Activated T-helper 2 cell treated with anti-CD3 and anti-CD28 coated beads, Interferon-gamma antibody, Interleukin-2, Interleukin-4, amounts not matched to agents 10 μg/mL and 5 μg/mL and 100 μg/mL, durations not matched to agents 14 hours and 24 hours and 36 hours (primary cell): ENCODE measurements around the gene POR. TPM values are rescaled to one million over a fixed set of nuclear protein-coding genes. Genes with fewer than 3 reads are reported as not detected.
"Not testable (repeated sequence)": the region's sequence is repeated elsewhere in the genome, so short reads cannot be mapped to it uniquely, and the experiment has no call there.

Source experiments
- DNase-seq: peaks from one replicate; pipeline ENCODE4 v3.0.0; 2021; ENCODE audit warnings: low spot score
- H3K27ac Mint-ChIP-seq: one replicate; pipeline ENCODE4 v1.8.0; 2021; ENCODE audit warnings: mixed read lengths
- H3K27me3 Mint-ChIP-seq: one replicate; pipeline ENCODE4 v1.8.0; 2021; ENCODE audit warnings: low read depth, mixed read lengths
- H3K36me3 Mint-ChIP-seq: one replicate; pipeline ENCODE4 v1.8.0; 2021; ENCODE audit warnings: low read depth, mixed read lengths
- H3K4me1 Mint-ChIP-seq: one replicate; pipeline ENCODE4 v1.8.0; 2021; ENCODE audit warnings: low read depth, mixed read lengths
- H3K4me3 Mint-ChIP-seq: one replicate; pipeline ENCODE4 v1.8.0; 2021; ENCODE audit warnings: low read depth, mild to moderate bottlenecking, moderate library complexity, mixed read lengths
- H3K9me3 Mint-ChIP-seq: one replicate; pipeline ENCODE4 v1.8.0; 2021; ENCODE audit warnings: mixed read lengths
- intact Hi-C: fragments of 100-400 bp; cut with micrococcal nuclease; formaldehyde crosslinking; loops from one replicate; pipeline ENCODE4 v1.15.1; 2023
- total RNA-seq: library from RNA; stranded (reverse); gene quantifications from 2 replicates; pipeline ENCODE4 v1.2.3, GENCODE V29; 2022

The POR gene
- total RNA-seq, 1 donor from 2014 or later, result 105 TPM

GRCh38 chr7:75876126-75876881 is 38.7 kb upstream of the POR start:
- H3K36me3 Mint-ChIP-seq, result peaks cover 22% of the 10 kb centered on the region
- no peaks in the 10 kb centered on the region for H3K27me3 Mint-ChIP-seq
- peaks cover 30% of the 10 kb centered on the region for H3K4me1 Mint-ChIP-seq
- no peak overlapping the region for H3K27ac Mint-ChIP-seq
- no peak for DNase-seq
- H3K4me3 Mint-ChIP-seq, result no peak overlapping the region
- no peaks in the 10 kb centered on the region for H3K9me3 Mint-ChIP-seq
- intact Hi-C loops, result loop anchor here (5.0 kb wide), 1 partner anchor 34 kb away; no protein-coding TSS in a partner anchor

GRCh38 chr7:75878312-75878768 is 36.6 kb upstream of the POR start:
- Mint-ChIP-seq H3K27ac (peak overlapping the region; percentile 99), H3K36me3 (peaks cover 42% of the 10 kb centered on the region), H3K4me3 (peak overlapping the region; percentile 78), H3K27me3 (no peaks in the 10 kb centered on the region), H3K9me3 (no peaks in the 10 kb centered on the region), H3K4me1 (peaks cover 39% of the 10 kb centered on the region)
- DNase-seq, result no peak
- intact Hi-C loops, result loop anchor here (2.0 to 5.0 kb wide), 2 partner anchors 36 to 102 kb away; no protein-coding TSS in a partner anchor

- Mint-ChIP-seq H3K27me3 (no peaks in the 10 kb centered on the region), H3K36me3 (peaks cover 47% of the 10 kb centered on the region), H3K4me3 (peak within 1 kb of the TSS; percentile 100), H3K4me1 (peaks cover 39% of the 10 kb centered on the region), H3K9me3 (no peaks in the 10 kb centered on the region), H3K27ac (peak within 1 kb of the TSS; percentile 99)
- peak; percentile 89 for DNase-seq
- intact Hi-C loops, result loop anchor here (1.0 to 5.0 kb wide), 3 partner anchors 9 to 102 kb away; no protein-coding TSS in a partner anchor
These were observed 36.0 kb upstream of the POR start, which contains the start of gene RHBDD2 for GRCh38 chr7:75878769-75879611. Gene RHBDD2 (plus strand): TSS chr7:75879034. CDS start chr7:75879083, 49 bp downstream.

- Mint-ChIP-seq H3K9me3 (no peaks in the 10 kb centered on the region), H3K27ac (peak overlapping the region; percentile 99), H3K4me3 (peak overlapping the region; percentile 100), H3K4me1 (peaks cover 42% of the 10 kb centered on the region), H3K27me3 (no peaks in the 10 kb centered on the region), H3K36me3 (peaks cover 55% of the 10 kb centered on the region)
- DNase-seq, result peak; percentile 57
- intact Hi-C loops, result loop anchor here (1.0 to 5.0 kb wide), 5 partner anchors 9 to 130 kb away; no protein-coding TSS in a partner anchor
These were observed 35.2 kb upstream of the POR start for GRCh38 chr7:75879771-75880184.

GRCh38 chr7:75880242-75880641 is 34.7 kb upstream of the POR start:
- H3K27me3 Mint-ChIP-seq, result no peaks in the 10 kb centered on the region
- H3K27ac Mint-ChIP-seq, result peak overlapping the region; percentile 99
- peaks cover 42% of the 10 kb centered on the region for H3K4me1 Mint-ChIP-seq
- intact Hi-C loops, result loop anchor here (1.0 kb wide), 2 partner anchors 34 to 129 kb away; no protein-coding TSS in a partner anchor
- peak overlapping the region; percentile 100 for H3K4me3 Mint-ChIP-seq
- no peak for DNase-seq
- no peaks in the 10 kb centered on the region for H3K9me3 Mint-ChIP-seq
- H3K36me3 Mint-ChIP-seq, result peaks cover 56% of the 10 kb centered on the region

GRCh38 chr7:75881436-75882095 is 33.4 kb upstream of the POR start:
- H3K4me1 Mint-ChIP-seq, result peaks cover 40% of the 10 kb centered on the region
- peaks cover 68% of the 10 kb centered on the region for H3K36me3 Mint-ChIP-seq
- peak overlapping the region; percentile 69 for H3K27ac Mint-ChIP-seq
- H3K27me3 Mint-ChIP-seq, result no peaks in the 10 kb centered on the region
- DNase-seq, result no peak
- H3K9me3 Mint-ChIP-seq, result no peaks in the 10 kb centered on the region
- intact Hi-C loops, result no loop called here
- H3K4me3 Mint-ChIP-seq, result peak overlapping the region; percentile 60

- H3K4me1 Mint-ChIP-seq, result peaks cover 34% of the 10 kb centered on the region
- DNase-seq, H3K4me3 Mint-ChIP-seq, H3K27ac Mint-ChIP-seq, H3K27me3 Mint-ChIP-seq, H3K9me3 Mint-ChIP-seq, intact Hi-C loops: not testable (repeated sequence)
- H3K36me3 Mint-ChIP-seq, result peaks cover 80% of the 10 kb centered on the region
These were observed 31.6 kb upstream of the POR start for GRCh38 chr7:75883265-75883824.

- H3K27me3 Mint-ChIP-seq, result no peaks in the 10 kb centered on the region
- no peak overlapping the region for H3K4me3 Mint-ChIP-seq
- peaks cover 34% of the 10 kb centered on the region for H3K4me1 Mint-ChIP-seq
- DNase-seq, result no peak
- no peaks in the 10 kb centered on the region for H3K9me3 Mint-ChIP-seq
- H3K27ac Mint-ChIP-seq, result no peak overlapping the region
- peaks cover 85% of the 10 kb centered on the region for H3K36me3 Mint-ChIP-seq
- intact Hi-C loops, result no loop called here
These were observed 30.5 kb upstream of the POR start for GRCh38 chr7:75884476-75884875.

GRCh38 chr7:75885036-75885435 is 29.9 kb upstream of the POR start:
- peaks cover 84% of the 10 kb centered on the region for H3K36me3 Mint-ChIP-seq
- DNase-seq, result no peak
- no peaks in the 10 kb centered on the region for H3K9me3 Mint-ChIP-seq
- no peaks in the 10 kb centered on the region for H3K27me3 Mint-ChIP-seq
- intact Hi-C loops, result no loop called here
- no peak overlapping the region for H3K4me3 Mint-ChIP-seq
- H3K27ac Mint-ChIP-seq, result no peak overlapping the region
- H3K4me1 Mint-ChIP-seq, result peaks cover 33% of the 10 kb centered on the region

- H3K9me3 Mint-ChIP-seq, result no peaks in the 10 kb centered on the region
- H3K4me1 Mint-ChIP-seq, result peaks cover 16% of the 10 kb centered on the region
- H3K4me3 Mint-ChIP-seq, result no peak overlapping the region
- no peak overlapping the region for H3K27ac Mint-ChIP-seq
- intact Hi-C loops, result no loop called here
- H3K27me3 Mint-ChIP-seq, result no peaks in the 10 kb centered on the region
- no peak for DNase-seq
- H3K36me3 Mint-ChIP-seq, result peaks cover 57% of the 10 kb centered on the region
These were observed 27.1 kb upstream of the POR start for GRCh38 chr7:75887669-75888369.

- H3K27ac Mint-ChIP-seq, result no peak overlapping the region
- peaks cover 13% of the 10 kb centered on the region for H3K4me1 Mint-ChIP-seq
- peaks cover 48% of the 10 kb centered on the region for H3K36me3 Mint-ChIP-seq
- no peaks in the 10 kb centered on the region for H3K9me3 Mint-ChIP-seq
- no peak for DNase-seq
- no peak overlapping the region for H3K4me3 Mint-ChIP-seq
- no peaks in the 10 kb centered on the region for H3K27me3 Mint-ChIP-seq
- intact Hi-C loops, result no loop called here
These were observed 26.3 kb upstream of the POR start for GRCh38 chr7:75888464-75889222.
